Measurements from ENCODE around the gene NDOR1.
"Not testable (repeated sequence)": the region's sequence is repeated elsewhere in the genome, so short reads cannot be mapped to it uniquely, and the experiment has no call there.

NDOR1 gene

DNA sequence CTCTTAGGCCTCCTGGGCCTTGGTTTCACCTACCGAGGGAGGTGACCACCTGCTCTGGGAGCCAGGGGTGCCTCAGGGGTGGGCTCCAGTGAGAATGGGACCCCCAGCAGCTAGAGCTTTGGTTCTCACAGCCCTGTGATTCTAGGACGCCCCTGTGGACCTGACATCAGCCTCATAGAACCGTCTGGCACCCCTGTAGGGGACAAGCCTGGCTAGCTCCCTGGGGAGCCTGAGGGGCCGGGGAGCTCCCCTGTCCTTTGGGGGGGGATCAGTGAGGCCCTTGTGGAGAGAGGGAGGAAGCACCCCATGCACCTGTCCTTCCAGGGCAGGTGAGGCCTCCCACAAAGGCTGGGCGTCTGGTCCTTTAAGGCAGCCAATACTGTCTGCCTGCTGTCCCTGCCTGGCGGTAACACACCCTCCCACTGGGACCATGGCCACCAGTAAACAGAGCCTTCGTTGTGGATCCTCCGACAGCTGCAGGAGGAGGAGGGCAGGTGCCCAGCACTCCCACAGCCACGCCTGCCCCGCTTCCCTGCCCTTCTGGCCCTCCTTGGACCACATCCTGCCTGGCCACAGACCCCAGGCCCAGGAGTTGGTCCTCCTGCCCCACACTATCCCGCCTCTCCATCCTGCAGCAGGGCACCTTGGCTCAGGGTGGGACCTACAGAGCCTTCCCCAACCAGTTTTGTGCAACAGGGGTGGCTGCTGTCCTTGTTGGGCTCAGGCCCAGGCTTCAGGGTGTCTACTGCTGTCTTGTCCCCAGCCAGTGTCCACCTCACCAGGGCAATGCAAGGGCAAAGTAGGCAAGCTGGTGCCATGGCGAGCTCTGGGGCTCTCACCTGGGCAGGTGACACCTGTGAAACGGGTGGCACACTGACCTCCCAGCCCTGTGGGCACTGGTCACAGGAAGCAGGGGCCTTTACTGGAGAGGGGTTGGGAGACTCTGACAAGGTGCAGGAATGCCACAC, 32.5 kb downstream of the NDOR1 start:
- TF ChIP-seq, protein P1, sequence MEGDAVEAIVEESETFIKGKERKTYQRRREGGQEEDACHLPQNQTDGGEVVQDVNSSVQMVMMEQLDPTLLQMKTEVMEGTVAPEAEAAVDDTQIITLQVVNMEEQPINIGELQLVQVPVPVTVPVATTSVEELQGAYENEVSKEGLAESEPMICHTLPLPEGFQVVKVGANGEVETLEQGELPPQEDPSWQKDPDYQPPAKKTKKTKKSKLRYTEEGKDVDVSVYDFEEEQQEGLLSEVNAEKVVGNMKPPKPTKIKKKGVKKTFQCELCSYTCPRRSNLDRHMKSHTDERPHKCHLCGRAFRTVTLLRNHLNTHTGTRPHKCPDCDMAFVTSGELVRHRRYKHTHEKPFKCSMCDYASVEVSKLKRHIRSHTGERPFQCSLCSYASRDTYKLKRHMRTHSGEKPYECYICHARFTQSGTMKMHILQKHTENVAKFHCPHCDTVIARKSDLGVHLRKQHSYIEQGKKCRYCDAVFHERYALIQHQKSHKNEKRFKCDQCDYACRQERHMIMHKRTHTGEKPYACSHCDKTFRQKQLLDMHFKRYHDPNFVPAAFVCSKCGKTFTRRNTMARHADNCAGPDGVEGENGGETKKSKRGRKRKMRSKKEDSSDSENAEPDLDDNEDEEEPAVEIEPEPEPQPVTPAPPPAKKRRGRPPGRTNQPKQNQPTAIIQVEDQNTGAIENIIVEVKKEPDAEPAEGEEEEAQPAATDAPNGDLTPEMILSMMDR (IDR thresholded peaks at IDR 0.05; ENCODE audit: low read depth, low read length, missing control alignments): no peak
- no peak for DNase-seq (ENCODE audit: low read depth)
- no peak overlapping the region for H3K4me3 ChIP-seq (ENCODE audit: low read depth, low read length)

DNA sequence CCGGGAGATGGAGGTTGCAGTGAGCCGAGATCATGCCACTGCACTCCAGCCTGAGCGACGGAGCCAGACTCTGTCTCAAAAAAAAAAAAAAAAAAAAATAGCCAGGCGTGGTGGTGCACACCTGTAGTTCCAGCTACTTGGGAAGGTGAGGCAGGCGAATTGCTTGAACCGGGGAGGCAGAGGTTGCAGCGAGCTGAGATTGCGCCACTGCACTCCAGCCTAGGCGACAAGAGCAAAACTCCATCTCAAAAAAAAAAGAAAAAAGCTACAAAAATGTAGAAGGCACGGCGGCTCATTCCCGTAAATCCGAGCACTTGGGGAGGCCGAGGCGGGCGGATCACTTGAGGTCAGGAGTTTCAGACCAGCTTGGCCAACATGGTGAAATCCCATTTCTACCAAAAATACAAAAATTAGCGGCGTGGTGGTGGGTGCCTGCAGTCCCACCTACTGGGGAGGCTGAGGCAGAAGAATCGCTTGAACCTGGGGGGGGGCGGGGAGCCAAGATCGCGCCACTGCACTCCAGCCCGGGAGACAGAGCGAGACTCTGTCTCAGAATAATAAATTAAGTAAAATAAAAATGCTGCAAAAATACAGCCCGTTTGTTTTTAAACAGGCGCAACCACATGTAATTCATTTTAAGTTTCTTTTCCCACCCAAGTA, 34.2 kb downstream of the NDOR1 start:
- not testable (repeated sequence) for DNase-seq (ENCODE audit: low read depth)
- peak overlapping the region; percentile 76 for H3K4me3 ChIP-seq (ENCODE audit: low read depth, low read length)

DNA sequence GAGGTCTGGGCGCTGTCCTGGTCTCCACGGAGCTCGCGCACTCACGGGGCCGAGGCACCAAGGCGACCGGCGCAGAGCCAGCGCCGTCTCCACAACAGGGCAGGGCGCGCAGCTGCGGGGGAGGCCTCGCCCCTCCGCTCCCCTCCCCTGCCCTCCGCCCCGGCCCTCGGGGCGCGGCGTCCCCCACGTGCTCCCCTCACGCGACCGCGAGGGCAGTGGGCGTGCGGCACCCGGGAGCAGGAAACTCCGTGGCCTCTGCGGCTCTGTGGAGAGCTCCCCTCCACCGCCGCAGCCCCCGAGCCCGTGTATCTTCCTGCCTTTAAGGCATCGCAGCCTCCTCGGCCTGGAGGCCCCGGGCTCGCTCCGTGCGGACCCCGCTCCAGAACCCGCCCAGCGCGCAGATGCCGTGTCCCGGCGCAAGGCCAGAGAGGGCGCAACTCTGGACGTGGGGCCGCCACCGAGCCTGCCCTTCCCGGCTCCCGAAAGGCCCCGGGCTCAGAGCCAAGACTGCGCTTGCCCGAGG, 34.9 kb downstream of the NDOR1 start:
- TF ChIP-seq, protein P1 (IDR thresholded peaks at IDR 0.05; ENCODE audit: low read depth, low read length, missing control alignments): no peak
- DNase-seq (ENCODE audit: low read depth): no peak

DNA sequence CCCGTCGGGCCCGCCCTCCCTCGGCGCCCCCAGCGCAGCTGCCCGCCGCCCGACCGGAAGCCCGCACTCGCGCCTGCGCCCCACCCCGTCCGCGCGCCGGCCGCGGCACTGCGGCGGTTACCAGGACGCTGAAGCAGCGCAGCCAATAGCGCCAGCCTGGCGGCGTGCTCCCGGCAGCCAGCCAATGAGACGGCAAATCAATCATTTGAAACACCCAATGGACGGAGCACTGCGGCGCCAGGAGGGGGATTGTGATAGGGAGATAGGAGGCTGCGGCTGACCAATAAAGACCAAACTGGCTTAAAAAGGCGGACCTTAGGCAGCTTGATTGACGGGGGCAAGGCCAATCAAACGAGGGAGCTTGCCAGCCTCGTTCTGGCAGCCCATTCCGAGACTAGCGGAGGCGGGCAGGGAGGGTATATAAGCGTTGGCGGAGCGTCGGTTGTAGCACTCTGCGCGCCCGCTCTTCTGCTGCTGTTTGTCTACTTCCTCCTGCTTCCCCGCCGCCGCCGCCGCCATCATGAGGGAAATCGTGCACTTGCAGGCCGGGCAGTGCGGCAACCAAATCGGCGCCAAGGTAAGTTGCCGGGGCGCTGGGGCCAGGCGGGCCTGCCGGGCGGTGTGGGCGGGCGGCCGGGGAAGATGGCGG, 35.5 kb downstream of the NDOR1 start, which contains the start of gene TUBB4B:
Gene TUBB4B, plus strand, starts transcription at position 447 of the 649 bp plus-strand sequence. Its CDS starts 74 bp downstream, at position 521.
- peak; percentile 100 for DNase-seq (ENCODE audit: low read depth)
- H3K4me3 ChIP-seq (ENCODE audit: low read depth, low read length): peak within 1 kb of the TSS; percentile 96
- TF ChIP-seq, protein P1 (IDR thresholded peaks at IDR 0.05; ENCODE audit: low read depth, low read length, missing control alignments): no peak

More for the DNA sequence above, 34.9 kb downstream of the NDOR1 start:
- peak overlapping the region; percentile 76 for H3K4me3 ChIP-seq (ENCODE audit: low read depth, low read length)

DNA sequence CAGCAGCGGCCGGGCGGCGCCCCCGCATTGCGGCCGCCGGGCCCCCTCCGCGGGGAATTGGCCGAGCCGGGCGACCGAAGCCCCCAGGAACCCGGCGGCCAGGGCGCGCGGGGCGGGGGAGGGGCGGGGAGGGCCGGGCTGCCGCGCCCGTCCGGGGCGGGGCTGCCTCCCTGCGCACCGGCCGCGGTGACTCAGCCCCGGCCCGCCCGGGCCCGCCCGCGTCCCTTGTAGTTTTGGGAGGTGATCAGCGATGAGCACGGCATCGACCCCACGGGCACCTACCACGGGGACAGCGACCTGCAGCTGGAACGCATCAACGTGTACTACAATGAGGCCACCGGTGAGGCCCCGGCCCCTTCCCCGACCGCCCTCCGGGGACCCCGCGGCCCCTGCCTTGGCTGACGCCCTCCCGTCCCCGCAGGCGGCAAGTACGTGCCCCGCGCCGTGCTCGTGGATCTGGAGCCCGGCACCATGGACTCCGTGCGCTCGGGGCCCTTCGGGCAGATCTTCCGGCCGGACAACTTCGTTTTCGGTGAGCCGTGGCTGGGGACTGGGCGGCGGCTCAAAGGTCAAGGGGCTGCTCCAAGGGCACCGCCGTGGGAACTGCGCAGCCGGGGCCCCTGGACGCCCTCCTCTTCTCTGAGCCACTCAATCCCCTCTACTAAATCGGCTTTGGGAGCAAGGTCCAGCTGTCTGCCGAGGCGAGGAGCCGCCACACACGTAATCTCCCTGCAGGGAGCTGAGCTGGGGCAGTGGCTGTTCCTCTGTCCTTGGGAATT, 36.2 kb downstream of the NDOR1 start:
- TF ChIP-seq, protein P1 (IDR thresholded peaks at IDR 0.05; ENCODE audit: low read depth, low read length, missing control alignments): no peak
- H3K4me3 ChIP-seq (ENCODE audit: low read depth, low read length): peak overlapping the region; percentile 96
- DNase-seq (ENCODE audit: low read depth): no peak

DNA sequence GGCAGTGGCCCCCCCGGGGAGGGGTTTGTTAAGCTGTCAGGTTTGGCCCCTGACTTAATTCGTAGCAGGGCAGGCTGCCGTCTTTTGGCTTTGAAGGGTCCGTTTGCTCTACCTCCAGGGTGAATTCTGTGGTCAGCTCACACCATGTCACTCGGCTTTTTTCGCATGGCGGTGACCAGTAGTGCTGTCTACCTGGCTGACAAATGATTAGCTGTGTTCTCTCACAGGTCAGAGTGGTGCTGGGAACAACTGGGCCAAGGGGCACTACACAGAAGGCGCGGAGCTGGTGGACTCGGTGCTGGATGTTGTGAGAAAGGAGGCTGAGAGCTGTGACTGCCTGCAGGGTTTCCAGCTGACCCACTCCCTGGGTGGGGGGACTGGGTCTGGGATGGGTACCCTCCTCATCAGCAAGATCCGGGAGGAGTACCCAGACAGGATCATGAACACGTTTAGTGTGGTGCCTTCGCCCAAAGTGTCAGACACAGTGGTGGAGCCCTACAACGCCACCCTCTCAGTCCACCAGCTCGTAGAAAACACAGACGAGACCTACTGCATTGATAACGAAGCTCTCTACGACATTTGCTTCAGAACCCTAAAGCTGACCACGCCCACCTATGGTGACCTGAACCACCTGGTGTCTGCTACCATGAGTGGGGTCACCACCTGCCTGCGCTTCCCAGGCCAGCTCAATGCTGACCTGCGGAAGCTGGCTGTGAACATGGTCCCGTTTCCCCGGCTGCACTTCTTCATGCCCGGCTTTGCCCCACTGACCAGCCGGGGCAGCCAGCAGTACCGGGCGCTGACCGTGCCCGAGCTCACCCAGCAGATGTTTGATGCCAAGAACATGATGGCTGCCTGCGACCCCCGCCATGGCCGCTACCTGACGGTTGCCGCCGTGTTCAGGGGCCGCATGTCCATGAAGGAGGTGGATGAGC, 37.0 kb downstream of the NDOR1 start:
- no peak for DNase-seq (ENCODE audit: low read depth)
- H3K4me3 ChIP-seq (ENCODE audit: low read depth, low read length): peak overlapping the region; percentile 96
- TF ChIP-seq, protein P1 (IDR thresholded peaks at IDR 0.05; ENCODE audit: low read depth, low read length, missing control alignments): no peak

DNA sequence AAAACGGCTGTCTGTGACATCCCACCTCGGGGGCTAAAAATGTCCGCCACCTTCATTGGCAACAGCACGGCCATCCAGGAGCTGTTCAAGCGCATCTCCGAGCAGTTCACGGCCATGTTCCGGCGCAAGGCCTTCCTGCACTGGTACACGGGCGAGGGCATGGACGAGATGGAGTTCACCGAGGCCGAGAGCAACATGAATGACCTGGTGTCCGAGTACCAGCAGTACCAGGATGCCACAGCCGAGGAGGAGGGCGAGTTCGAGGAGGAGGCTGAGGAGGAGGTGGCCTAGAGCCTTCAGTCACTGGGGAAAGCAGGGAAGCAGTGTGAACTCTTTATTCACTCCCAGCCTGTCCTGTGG, 37.7 kb downstream of the NDOR1 start:
- not testable (repeated sequence) for H3K4me3 ChIP-seq (ENCODE audit: low read depth, low read length); DNase-seq (ENCODE audit: low read depth)
